GM12873 (cell line): ENCODE measurements around the gene INPP4A.

ENCODE experiments used
- CTCF ChIP-seq: IDR thresholded peaks from 2 replicates; pipeline ENCODE4 v1.5.1; 2012; ENCODE audit warnings: low read depth, mild to moderate bottlenecking, moderate library complexity, low read length, control low read depth; ENCODE audit not compliant: insufficient read depth; ENCODE audit errors: missing control alignments

The INPP4A gene

GRCh38 chr2:98432145-98432544, 12.5 kb upstream of the INPP4A start:
- TF ChIP-seq CTCF, result no peak

- no peak for TF ChIP-seq CTCF
These were observed 11.2 kb upstream of the INPP4A start for GRCh38 chr2:98433363-98433964.

- no peak for TF ChIP-seq CTCF
These were observed 10.2 kb upstream of the INPP4A start for GRCh38 chr2:98434492-98434891.

- no peak for TF ChIP-seq CTCF
These were observed 7.9 kb upstream of the INPP4A start for GRCh38 chr2:98436734-98437133.

- no peak for TF ChIP-seq CTCF
These were observed 6.2 kb upstream of the INPP4A start for GRCh38 chr2:98438190-98439133.

- TF ChIP-seq CTCF, result no peak
These were observed 2.8 kb upstream of the INPP4A start for GRCh38 chr2:98441706-98442450.

GRCh38 chr2:98442488-98442887, 2.2 kb upstream of the INPP4A start:
- no peak for TF ChIP-seq CTCF
